HG03378 (cell line): ENCODE measurements around the gene NATD1.

Experiments
- ATAC-seq: cut with Tn5 transposase; IDR thresholded peaks from one replicate; pipeline ENCODE4 v1.9.1; 2021; ENCODE audit warnings: mild to moderate bottlenecking, moderate library complexity; ENCODE audit not compliant: unreplicated experiment

NATD1 gene

GRCh38 chr17:21289902-21290571 is 36.8 kb upstream of the NATD1 start:
- no peak for ATAC-seq

DNA sequence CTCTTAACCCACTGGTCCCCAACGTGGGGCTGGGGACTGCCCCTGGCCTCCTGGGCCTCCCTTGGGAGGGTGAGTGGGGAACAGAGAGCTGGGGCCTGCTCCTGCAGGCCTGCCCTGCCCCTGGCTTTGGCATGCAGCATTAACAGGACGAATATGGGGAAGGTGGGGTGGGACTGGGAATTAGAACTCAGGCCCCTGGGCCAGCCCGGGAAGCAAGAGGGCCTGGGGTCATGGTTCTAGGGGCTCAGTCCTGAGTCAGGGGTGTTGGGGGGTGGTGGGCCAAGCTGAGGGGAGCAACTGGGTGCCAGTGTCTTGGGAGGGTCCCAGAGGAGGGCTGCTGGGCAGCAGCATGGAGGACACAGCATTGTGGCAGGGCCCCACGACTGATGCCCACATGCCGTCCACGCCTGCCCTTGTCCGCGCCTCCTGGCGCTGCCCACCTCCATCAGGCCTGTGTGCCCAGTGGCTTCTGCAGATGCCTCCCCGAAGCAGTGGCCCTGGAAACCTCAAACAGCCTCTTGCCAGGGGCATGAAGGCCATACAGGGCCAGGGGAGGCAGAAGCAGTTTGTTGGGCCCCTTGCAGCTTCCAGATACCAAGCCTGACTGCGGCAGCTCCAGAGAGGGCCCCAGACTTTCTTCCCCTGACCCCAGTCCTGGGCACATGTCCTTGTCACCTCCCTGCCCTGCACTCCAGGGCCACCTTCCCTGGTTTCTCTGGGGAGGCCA is 36.1 kb upstream of the NATD1 start:
- ATAC-seq, result no peak

DNA sequence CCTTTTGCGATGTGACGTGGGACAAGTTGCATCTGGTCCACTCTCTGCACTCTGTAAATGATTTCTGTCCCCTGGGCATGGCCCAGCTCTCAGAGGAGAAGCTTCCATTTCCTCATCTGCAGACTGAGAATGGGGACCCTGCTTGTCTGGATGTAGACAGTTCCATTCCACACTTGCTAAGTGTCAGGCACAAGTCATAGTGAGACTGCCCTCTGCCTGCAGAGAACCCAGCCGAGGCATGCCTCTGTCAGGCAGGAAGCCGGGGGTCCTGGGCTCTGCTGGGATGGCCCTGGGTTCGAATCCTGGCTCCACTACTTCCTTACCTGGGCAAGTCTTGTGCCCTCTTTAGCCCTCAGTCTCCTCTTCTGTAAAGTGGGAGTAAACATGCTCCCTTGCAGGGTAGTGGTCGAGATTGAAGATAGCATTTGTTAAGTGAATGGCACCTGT is 35.4 kb upstream of the NATD1 start:
- peak; percentile 21 for ATAC-seq

DNA sequence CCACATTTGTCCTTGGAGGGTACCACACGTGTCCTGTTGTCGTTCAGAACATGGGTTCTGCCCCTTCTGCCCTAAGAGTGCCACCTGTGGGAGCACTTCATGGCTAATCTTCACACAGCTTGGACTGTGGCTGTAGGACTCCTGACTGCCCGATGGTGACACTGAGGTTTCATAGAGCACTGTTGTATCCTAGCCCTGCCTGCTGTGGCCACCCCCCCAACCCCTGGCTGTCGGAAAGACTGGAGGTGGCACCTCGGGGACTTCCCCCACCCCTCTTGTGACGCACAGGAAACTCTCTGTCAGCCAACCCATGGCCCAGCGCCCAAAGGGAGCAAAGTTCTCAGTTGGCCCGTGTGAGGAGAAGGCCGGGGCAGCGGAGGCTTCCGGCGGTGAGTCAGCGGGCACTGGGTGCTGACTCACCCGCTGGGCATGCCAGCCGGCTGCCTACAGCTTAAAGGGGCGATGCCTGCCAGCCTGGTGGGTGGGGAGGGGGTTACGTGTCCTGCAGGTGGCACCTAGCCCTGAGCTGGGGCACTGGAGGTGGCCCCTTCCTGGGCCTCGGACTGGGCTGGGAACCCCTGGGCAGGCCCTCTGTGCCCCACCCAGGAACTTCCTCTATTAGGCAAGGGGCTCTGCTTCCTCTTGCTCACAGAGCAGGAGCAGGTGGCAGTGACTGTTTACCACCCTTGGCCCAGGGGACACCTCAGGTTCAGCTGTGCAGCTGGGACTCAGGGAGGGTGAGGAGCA is 34.7 kb upstream of the NATD1 start:
- peak; percentile 37 for ATAC-seq

DNA sequence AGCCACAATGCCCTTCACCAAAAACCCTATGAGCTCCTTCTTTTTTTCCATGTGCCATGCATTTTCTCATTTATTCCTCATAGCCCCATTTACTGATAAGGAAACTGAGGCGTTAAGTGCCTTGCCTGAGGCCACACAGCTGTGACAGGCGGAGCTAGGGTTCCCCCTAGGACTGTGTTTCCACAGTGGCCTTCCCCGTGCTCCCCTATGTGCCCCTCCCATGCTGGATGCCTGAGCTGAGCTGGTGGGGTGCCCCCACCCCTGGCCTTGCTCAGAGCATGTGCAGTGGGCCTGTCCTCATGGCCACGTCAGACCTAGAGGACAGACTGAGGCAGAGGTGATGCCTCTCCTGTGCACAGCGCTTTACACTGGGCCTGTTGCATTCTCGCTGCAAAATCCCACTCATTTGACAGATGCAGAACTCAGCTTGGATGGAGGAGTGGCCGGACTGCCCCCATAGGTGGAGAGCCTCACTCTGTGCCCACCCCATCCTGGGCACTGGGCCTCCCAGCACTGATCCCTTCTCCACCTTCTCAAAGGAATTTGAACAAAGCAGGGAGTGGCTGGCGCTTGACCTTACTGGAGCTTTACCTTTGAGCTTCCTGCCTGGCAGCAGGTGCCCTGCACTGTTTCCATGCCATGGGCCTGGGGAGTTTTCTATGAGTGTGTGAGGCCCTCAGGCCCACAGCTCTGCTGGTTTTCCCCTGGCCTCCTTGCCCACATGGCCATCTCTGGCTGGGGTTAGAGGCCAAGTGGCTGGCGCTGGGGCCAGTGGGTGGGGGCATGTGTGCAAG is 33.9 kb upstream of the NATD1 start:
- ATAC-seq, result no peak

GRCh38 chr17:21286066-21286770 is 33.0 kb upstream of the NATD1 start:
- no peak for ATAC-seq

GRCh38 chr17:21285164-21286065 is 32.2 kb upstream of the NATD1 start:
- no peak for ATAC-seq

GRCh38 chr17:21284319-21285163 is 31.3 kb upstream of the NATD1 start, which contains the start of gene MAP2K3:
MAP2K3 (plus strand) TSS chr17:21284711; CDS start chr17:21284921, 210 bp downstream.
- ATAC-seq, result peak; percentile 64

GRCh38 chr17:21283482-21284318 is 30.5 kb upstream of the NATD1 start:
- ATAC-seq, result peak; percentile 6

- no peak for ATAC-seq
Observed at GRCh38 chr17:21282850-21283249, 29.6 kb upstream of the NATD1 start.

DNA sequence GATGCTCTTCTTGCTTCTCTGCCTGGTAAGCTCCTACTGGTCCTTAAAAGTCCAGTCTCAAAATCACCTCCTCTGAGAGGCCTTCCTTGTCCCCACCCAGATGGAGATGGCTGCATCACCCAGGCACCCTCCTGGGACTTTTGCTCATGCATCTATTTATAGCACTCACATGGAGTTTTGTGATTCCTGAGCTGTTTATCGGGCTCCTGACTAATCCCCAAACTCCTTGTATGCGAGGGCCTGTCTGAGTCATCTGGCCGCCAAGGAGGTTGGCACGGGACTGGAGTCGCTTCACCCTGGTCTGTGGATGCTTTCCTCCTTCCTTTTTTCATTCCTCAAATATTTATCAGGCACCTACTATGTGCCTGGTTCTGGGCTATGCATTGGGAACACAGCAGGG is 29.0 kb upstream of the NATD1 start:
- ATAC-seq, result no peak

DNA sequence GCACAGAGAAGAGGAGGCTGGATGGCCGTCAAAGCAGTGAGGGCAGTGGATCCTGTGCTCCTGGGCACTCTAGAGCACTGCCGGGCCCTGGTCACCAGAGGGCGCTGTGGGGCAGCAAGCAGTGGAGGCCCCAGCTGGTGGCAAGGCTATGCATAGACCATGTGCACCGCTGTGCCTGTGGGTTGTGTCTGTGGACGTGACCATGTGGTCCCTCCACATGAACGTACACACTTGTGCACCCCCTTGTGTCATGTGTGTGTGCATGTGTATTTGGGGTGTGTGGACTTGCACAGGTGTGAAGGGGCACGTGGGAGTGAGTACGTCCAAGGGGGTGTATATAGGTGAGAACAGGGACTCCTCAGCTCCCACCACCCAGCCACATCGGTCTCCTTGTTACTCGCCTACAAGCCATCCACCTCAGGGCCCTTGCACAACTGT is 26.9 kb upstream of the NATD1 start:
- ATAC-seq, result no peak

DNA sequence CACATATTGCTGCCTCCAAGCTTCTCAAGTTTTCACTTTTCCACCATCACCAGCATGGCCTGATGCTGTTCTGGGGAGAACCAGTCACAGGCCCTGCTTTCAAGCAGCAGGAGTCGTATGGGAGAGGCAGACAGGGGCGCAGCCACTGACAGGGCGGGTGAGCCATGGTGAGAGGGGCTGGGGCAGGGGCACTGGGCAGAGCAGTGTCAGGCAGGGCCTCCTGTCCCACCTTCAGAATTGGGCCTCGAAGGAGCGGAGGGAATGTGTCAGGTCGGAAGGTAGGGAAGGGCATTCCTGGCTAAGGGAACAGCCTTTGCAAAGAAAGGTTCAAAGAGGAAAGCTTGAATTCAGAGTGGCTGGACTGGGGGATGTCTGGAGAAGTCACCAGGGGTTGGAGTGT is 26.4 kb upstream of the NATD1 start:
- ATAC-seq, result no peak

DNA sequence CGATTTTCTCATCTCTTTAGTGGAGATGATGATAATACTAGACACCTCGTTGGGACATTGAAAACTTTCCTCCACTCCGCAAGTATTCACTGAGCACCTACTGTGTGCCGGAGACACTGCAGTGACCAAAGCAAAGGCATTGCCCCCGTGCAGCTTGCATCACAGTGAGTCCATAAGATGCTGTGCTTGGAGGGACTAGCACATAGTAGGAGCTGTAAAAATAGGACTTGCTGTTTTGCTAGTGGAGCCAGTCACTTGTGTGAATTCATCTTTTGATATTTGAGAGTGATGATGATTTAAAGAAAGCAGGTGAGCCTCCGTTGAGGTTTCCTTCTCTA is 26.0 kb upstream of the NATD1 start:
- ATAC-seq, result no peak

GRCh38 chr17:21278450-21279197 is 25.4 kb upstream of the NATD1 start:
- no peak for ATAC-seq

DNA sequence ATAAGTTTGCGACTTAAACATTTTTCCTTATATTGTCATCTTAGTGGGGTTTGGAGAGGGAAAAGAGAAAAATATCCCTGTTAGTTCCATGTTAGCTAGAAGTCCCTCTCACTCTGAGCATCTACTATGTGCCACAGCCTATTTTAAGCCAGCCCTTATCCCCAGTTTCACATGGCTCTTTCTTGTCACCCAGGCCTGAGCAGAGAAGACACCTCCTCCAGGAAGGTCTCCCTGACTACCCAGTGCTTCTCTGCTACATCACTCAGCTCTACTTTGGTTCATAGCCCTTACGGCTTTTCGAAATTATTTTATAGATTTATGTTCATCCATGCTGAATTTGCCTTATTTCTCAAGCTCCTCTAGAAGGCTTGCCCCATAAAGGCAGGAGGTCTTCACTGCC is 24.1 kb upstream of the NATD1 start:
- no peak for ATAC-seq

DNA sequence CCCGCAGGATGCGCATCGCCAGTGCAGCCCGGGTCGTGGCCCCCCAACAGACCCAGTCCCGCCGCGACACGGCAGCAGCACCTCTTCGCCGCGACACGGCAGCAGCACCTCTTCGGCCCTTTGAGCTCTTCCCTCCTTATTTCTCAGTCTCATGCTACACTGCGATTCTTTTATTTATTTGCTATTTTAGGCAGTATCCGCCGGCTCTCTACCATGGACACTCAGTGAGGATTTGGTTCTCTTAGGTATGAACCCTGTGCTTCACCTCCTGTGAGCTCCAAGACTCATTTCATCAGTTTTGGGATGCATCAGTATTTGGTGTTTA is 23.0 kb upstream of the NATD1 start:
- ATAC-seq, result no peak
